ENCODE results near the gene ABHD6. TPM values are rescaled to one million over a fixed set of nuclear protein-coding genes. Genes with fewer than 3 reads are reported as not detected.
"Not testable (repeated sequence)": the region's sequence is repeated elsewhere in the genome, so short reads cannot be mapped to it uniquely, and the experiment has no call there.

ABHD6 gene
- total RNA-seq, 2 donors from 2014 or later: 4.1 to 7.3 TPM

DNA sequence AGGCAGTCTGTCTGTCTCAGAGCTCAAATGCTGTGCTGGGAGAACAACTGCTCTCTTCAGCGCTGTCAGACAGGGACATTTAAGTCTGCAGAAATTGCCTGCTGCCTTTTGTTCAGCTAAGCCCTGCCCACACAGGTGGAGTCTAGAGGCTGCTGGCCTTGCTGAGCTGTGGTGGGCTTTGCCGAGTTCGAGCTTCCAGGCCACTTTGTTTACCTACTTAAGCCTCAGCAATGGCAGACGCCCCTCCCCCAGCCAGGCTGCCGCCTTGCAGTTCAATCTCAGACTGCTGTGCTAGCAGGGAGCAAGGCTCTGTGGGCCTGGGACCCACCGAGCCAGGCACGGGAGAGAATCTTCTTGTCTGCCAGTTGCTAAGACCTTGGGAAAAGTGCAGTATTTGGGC is 43.5 kb downstream of the ABHD6 start:
- no peak for DNase-seq
- no peaks in the 10 kb centered on the region for H3K27me3 Mint-ChIP-seq (ENCODE audit: low read depth)
- H3K4me3 Mint-ChIP-seq: no peak overlapping the region
- no peaks in the 10 kb centered on the region for H3K4me1 Mint-ChIP-seq (ENCODE audit: low read depth)
- ATAC-seq (replicated peaks in 1 of 2): no peak
- peaks cover 3% of the 10 kb centered on the region in 2 donors for H3K9me3 Mint-ChIP-seq
- H3K36me3 Mint-ChIP-seq (ENCODE audit: insufficient read depth in 2 of 2): peaks cover 4 to 9% of the 10 kb centered on the region in 2 donors
- no peak overlapping the region for H3K27ac Mint-ChIP-seq

DNA sequence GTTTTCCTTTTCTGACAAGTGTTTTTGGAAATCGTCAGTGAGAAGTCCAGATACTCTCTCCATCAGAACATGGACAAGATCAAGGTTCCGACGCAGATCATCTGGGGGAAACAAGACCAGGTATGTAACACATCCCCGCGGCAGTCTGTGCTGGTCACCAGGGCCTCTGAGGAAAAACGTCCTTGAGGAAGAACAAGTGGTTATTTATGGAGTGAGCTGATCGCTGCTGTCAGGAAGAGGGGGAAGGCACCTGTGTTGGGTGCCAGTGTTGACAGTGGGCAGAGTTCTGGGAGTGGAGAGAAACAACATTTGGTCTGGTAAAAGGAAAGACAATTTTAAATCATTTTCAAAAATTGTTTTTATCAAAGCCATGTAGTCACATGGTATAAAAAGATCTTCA is 47.7 kb downstream of the ABHD6 start:
- Mint-ChIP-seq H3K27ac (no peak overlapping the region), H3K36me3 (ENCODE audit: insufficient read depth in 2 of 2) (peaks cover 2 to 3% of the 10 kb centered on the region in 2 donors), H3K27me3 (ENCODE audit: low read depth) (no peaks in the 10 kb centered on the region), H3K4me3 (no peak overlapping the region), H3K9me3 (no peaks in the 10 kb centered on the region), H3K4me1 (ENCODE audit: low read depth) (no peaks in the 10 kb centered on the region)
- no peak for DNase-seq
- ATAC-seq (replicated peaks in 1 of 2): no peak

DNA sequence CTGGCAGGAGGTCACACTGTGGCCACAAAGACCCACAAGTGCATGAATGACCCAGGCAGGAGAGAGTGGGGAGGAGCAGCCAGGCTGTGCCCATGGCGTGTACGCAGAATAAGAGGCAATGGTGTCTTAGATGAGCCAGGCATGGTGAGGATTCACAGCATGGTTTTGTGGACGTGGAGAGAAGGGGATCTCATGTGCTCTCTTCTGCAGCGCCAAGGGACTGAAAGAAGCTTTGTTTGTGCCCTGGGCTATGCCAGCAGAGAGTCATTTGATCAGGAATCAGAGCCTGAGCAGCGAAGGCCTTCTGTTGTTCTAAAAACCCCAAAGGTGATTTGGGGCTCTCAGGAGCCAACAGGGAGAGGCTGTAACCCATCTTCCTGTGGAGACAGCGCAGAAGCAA is 49.8 kb downstream of the ABHD6 start:
- no peaks in the 10 kb centered on the region for H3K27me3 Mint-ChIP-seq (ENCODE audit: low read depth)
- H3K9me3 Mint-ChIP-seq: no peaks in the 10 kb centered on the region
- no peak for DNase-seq
- no peak overlapping the region for H3K4me3 Mint-ChIP-seq
- no peak for ATAC-seq (replicated peaks in 1 of 2)
- H3K36me3 Mint-ChIP-seq (ENCODE audit: insufficient read depth in 2 of 2): peaks cover 2 to 3% of the 10 kb centered on the region in 2 donors
- H3K27ac Mint-ChIP-seq: no peak overlapping the region
- H3K4me1 Mint-ChIP-seq (ENCODE audit: low read depth): no peaks in the 10 kb centered on the region

DNA sequence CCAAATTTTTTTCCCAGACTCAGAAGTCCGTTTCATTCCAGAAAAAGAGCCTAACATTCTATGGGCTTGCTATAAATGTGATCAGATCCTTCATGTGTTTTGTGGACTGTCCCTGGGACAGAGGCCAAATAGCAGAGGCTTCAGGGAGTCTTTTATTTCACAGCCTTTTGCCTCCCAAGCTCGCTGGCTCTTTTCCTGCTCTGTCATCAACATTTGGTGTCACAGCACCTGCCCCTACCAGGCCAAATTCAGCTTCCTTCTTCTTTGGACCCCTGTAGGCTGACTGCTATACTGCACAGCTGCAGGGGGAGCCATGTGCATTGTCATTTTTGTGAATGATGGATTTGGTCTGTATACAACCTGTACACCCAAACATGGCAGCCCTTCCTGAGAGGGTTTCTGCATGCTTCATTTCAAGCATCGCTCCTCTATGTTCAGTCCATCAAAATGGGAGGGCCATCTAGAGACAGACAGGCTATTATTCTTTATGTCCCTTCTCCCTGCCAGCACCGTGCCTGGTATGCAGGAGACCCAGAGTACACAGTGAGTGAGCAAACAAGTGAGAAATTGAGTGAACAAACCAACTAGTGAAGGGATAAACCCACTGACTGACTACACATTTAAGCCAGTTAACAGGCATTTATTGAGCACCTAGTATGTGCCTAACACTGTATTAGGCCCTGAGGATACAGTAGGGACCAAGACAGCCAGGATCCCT is 50.6 kb downstream of the ABHD6 start:
- H3K4me3 Mint-ChIP-seq: no peak overlapping the region
- peaks cover 2 to 3% of the 10 kb centered on the region in 2 donors for H3K36me3 Mint-ChIP-seq (ENCODE audit: insufficient read depth in 2 of 2)
- ATAC-seq (replicated peaks in 1 of 2) (no peak), DNase-seq (no peak)
- H3K27me3 Mint-ChIP-seq (ENCODE audit: low read depth): no peaks in the 10 kb centered on the region
- no peak overlapping the region for H3K27ac Mint-ChIP-seq
- H3K9me3 Mint-ChIP-seq: no peaks in the 10 kb centered on the region
- no peaks in the 10 kb centered on the region for H3K4me1 Mint-ChIP-seq (ENCODE audit: low read depth)

DNA sequence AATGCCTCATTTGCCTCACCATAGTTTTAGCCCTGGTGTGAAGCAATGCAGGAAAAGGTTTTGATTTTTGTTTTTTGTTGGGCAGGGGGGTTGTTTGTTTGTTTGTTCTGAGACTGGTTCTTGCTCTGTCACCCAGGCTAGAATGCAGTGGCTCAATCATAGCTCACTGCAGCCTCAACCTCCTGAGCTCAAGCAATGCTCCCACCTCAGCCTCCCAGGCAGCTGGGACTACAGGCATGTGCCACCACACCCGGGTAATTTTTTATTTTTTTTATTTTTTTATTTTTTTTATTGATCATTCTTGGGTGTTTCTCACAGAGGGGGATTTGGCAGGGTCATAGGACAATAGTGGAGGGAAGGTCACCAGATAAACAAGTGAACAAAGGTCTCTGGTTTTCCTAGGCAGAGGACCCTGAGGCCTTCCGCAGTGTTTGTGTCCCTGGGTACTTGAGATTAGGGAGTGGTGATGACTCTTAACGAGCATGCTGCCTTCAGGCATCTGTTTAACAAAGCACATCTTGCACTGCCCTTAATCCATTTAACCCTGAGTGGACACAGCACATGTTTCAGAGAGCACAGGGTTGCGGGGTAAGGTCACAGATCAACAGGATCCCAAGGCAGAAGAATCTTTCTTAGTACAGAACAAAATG is 51.5 kb downstream of the ABHD6 start:
- H3K4me1 Mint-ChIP-seq (ENCODE audit: low read depth); H3K4me3 Mint-ChIP-seq; DNase-seq; ATAC-seq (replicated peaks in 1 of 2); H3K9me3 Mint-ChIP-seq; H3K27me3 Mint-ChIP-seq (ENCODE audit: low read depth); H3K27ac Mint-ChIP-seq; H3K36me3 Mint-ChIP-seq (ENCODE audit: insufficient read depth in 2 of 2): not testable (repeated sequence)

DNA sequence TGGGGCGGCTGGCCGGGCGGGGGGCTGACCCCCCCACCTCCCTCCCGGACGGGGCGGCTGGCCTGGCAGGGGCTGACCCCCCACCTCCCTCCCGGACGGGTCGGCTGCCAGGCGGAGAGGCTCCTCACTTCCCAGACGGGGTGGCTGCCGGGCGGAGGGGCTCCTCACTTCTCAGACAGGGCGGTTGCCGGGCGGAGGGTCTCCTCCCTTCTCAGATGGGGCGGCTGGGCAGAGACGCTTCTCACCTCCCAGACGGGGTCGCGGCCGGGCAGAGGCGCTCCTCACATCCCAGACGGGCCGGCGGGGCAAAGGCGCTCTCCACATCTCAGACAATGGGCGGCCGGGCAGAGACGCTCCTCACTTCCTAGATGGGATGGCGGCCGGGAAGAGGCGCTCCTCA is 52.9 kb downstream of the ABHD6 start:
- not testable (repeated sequence) for H3K9me3 Mint-ChIP-seq; H3K27me3 Mint-ChIP-seq (ENCODE audit: low read depth); ATAC-seq (replicated peaks in 1 of 2); H3K4me1 Mint-ChIP-seq (ENCODE audit: low read depth); H3K27ac Mint-ChIP-seq; DNase-seq; H3K36me3 Mint-ChIP-seq (ENCODE audit: insufficient read depth in 2 of 2); H3K4me3 Mint-ChIP-seq

DNA sequence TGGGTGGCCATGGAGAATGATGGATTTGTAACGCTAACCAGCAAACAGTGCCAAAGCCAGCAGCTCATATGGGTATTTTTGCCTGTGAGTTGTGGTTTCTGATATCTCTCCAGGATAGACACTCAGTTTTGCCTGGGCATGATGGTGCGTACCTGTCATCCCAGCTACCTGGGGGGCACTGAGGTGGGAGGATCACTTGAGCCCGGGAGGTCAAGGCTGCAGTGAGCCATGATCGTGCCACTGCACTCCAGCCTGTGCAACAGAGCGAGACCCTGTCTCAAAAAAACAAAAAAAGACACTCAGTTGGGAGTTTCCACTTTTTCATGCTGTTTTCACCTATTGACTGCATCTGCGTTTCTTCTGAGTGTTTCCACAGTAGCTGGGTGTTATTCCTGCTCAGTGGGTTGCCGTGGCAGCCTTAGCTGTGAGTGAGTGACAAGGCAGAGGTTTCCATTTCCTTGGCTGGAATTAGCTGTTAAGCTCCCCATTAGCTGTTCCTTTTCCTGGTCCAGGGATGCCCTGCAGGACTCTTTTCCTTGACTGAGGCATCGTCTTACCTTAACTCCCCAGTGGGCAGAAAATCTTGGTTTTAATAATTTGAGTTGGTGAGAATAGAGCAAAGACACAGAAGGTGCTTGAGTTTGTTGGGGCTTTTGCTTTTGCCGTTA is 54.2 kb downstream of the ABHD6 start:
- no peak overlapping the region for H3K4me3 Mint-ChIP-seq
- ATAC-seq (replicated peaks in 1 of 2) (no peak), DNase-seq (no peak)
- H3K9me3 Mint-ChIP-seq: peaks cover 0 to 4% of the 10 kb centered on the region in 2 donors
- H3K4me1 Mint-ChIP-seq (ENCODE audit: low read depth): no peaks in the 10 kb centered on the region
- H3K27me3 Mint-ChIP-seq (ENCODE audit: low read depth): no peaks in the 10 kb centered on the region
- H3K27ac Mint-ChIP-seq: no peak overlapping the region
- H3K36me3 Mint-ChIP-seq (ENCODE audit: insufficient read depth in 2 of 2): no peaks in the 10 kb centered on the region

DNA sequence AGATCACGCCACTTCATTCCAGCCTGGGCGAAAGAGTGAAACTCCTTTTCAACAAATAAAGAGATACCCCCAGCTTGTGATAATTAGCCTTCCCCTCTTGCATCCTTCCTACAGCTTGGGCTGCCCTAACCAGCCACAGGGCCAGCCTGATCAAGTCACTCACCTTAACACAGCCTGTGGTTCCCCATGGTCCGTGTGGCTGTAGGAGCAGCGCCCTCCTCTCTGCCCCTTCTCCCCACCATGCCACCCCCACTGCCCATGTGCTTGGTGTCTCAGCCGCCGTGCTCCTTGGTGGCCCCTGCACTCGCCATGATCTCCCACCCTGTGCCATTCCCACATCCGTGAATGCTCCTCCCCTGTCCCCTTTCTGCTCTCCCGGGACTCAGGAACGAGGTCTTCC is 55.3 kb downstream of the ABHD6 start:
- DNase-seq: no peak
- no peaks in the 10 kb centered on the region for H3K27me3 Mint-ChIP-seq (ENCODE audit: low read depth)
- no peak for ATAC-seq (replicated peaks in 1 of 2)
- H3K9me3 Mint-ChIP-seq: peaks cover 0 to 4% of the 10 kb centered on the region in 2 donors
- H3K36me3 Mint-ChIP-seq (ENCODE audit: insufficient read depth in 2 of 2): no peaks in the 10 kb centered on the region
- no peak overlapping the region for H3K27ac Mint-ChIP-seq
- no peak overlapping the region for H3K4me3 Mint-ChIP-seq
- no peaks in the 10 kb centered on the region for H3K4me1 Mint-ChIP-seq (ENCODE audit: low read depth)

DNA sequence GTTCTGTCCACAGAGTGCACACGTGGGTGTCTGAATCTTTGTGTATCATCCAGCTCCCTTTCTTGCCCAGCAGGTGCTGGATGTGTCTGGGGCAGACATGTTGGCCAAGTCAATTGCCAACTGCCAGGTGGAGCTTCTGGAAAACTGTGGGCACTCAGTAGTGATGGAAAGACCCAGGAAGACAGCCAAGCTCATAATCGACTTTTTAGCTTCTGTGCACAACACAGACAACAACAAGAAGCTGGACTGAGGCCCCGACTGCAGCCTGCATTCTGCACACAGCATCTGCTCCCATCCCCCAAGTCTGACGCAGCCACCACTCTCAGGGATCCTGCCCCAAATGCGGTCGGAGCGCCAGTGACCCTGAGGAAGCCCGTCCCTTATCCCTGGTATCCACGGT is 55.9 kb downstream of the ABHD6 start:
- Mint-ChIP-seq H3K4me1 (ENCODE audit: low read depth) (no peaks in the 10 kb centered on the region), H3K27me3 (ENCODE audit: low read depth) (peaks cover 5% of the 10 kb centered on the region), H3K27ac (no peak overlapping the region), H3K4me3 (no peak overlapping the region), H3K9me3 (peaks cover 0 to 4% of the 10 kb centered on the region in 2 donors), H3K36me3 (ENCODE audit: insufficient read depth in 2 of 2) (no peaks in the 10 kb centered on the region)
- ATAC-seq (replicated peaks in 1 of 2) (no peak), DNase-seq (no peak)

DNA sequence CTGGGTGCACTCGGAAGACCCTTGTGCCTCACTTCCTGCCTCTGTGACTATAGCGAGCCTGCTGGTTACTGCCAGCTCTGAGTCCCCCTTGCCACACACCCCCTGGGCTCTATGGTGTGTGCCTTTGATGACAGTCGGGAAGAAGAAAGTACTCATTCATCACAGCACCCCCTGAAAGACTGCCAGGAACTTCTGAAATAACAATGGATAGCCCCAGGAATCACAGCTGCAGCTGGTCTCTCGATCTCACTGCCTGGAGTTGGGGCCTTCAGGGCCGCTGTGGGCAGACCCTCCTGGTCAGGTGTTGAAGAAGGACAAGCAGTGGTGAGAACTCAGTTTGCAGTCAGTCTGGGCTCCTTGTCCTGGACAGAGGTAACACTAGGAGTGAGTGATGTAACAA is 58.7 kb downstream of the ABHD6 start:
- H3K4me3 Mint-ChIP-seq: no peak overlapping the region
- no peak overlapping the region for H3K27ac Mint-ChIP-seq
- H3K4me1 Mint-ChIP-seq (ENCODE audit: low read depth): no peaks in the 10 kb centered on the region
- DNase-seq (no peak), ATAC-seq (replicated peaks in 1 of 2) (no peak)
- peaks cover 13% of the 10 kb centered on the region for H3K27me3 Mint-ChIP-seq (ENCODE audit: low read depth)
- H3K36me3 Mint-ChIP-seq (ENCODE audit: insufficient read depth in 2 of 2): peaks cover 0 to 1% of the 10 kb centered on the region in 2 donors
- H3K9me3 Mint-ChIP-seq: peaks cover under 1 to 4% of the 10 kb centered on the region in 2 donors

DNA sequence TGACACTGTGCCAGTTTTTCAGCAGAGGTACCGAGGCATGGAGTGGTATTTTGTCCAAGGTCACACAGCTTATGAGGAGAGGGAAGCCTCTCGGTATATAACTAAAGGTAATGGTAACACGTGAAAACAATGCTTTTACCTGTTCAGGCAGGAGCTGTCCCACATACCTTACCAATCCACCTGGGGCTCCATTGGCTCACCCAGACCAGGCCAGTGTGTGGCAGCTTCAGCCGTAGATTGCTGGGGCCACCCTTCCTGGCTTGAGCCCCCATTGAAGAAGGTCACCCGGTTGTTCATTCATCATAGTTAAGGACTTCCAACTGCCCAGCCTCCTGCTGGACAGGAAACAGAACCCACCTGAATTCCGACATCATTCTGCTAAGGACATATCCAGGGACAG is 59.3 kb downstream of the ABHD6 start:
- DNase-seq: no peak
- no peak overlapping the region for H3K27ac Mint-ChIP-seq
- ATAC-seq (replicated peaks in 1 of 2): no peak
- H3K4me3 Mint-ChIP-seq: no peak overlapping the region
- H3K36me3 Mint-ChIP-seq (ENCODE audit: insufficient read depth in 2 of 2): peaks cover 1 to 3% of the 10 kb centered on the region in 2 donors
- no peaks in the 10 kb centered on the region for H3K4me1 Mint-ChIP-seq (ENCODE audit: low read depth)
- H3K27me3 Mint-ChIP-seq (ENCODE audit: low read depth): peaks cover 17% of the 10 kb centered on the region
- peaks cover 2 to 4% of the 10 kb centered on the region in 2 donors for H3K9me3 Mint-ChIP-seq

DNA sequence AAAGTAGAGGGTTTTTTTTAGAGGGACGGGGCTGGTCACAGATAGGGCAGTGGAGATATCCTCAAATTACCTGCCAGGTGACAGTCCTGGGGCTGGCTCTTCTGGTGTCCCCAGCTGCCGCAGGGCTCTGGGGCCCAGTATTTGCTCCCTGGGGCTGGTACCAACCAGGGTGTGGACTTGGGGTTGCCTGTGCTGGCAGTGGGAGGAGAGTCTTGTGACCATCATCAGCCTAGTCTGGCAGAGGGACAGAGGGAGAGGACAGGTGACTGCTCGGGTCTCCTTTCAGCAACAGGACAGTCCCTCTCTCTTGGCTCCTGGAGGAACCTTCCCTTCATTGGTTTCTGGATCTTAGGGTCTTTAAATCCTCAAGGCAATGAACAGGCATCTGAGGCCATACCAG is 60.6 kb downstream of the ABHD6 start:
- Mint-ChIP-seq H3K4me1 (ENCODE audit: low read depth) (no peaks in the 10 kb centered on the region), H3K4me3 (no peak overlapping the region), H3K9me3 (peaks cover 2 to 4% of the 10 kb centered on the region in 2 donors), H3K27me3 (ENCODE audit: low read depth) (peaks cover 24% of the 10 kb centered on the region), H3K36me3 (ENCODE audit: insufficient read depth in 2 of 2) (peaks cover 1 to 3% of the 10 kb centered on the region in 2 donors), H3K27ac (no peak overlapping the region)
- no peak for ATAC-seq (replicated peaks in 1 of 2)
- no peak for DNase-seq

DNA sequence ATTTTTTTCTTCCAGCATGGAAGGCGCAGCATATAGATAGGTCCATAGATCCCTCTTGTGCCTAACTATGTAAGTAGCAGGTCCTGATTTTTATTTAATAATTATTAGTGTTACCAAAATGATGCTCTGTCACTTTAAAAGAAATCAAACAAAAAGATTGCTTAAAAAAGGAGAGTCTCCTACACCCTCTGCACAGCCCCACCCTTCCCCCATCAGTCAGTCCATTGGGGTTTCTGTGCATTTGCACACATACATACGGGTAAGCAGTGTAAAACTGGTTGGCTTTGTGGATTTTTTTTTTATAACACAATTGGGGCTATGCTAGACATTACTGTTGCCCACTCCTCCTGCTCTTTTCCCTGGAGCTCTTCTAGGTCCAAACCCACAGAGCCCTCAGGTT is 61.5 kb downstream of the ABHD6 start:
- Mint-ChIP-seq H3K9me3 (peaks cover 2 to 4% of the 10 kb centered on the region in 2 donors), H3K4me1 (ENCODE audit: low read depth) (no peaks in the 10 kb centered on the region), H3K27ac (no peak overlapping the region), H3K27me3 (ENCODE audit: low read depth) (peaks cover 24% of the 10 kb centered on the region), H3K4me3 (no peak overlapping the region), H3K36me3 (ENCODE audit: insufficient read depth in 2 of 2) (peaks cover 1 to 3% of the 10 kb centered on the region in 2 donors)
- ATAC-seq (replicated peaks in 1 of 2) (no peak), DNase-seq (no peak)

All from activated T-cell treated with anti-CD3 and anti-CD28 coated beads, Interleukin-2, amount 50 U/mL, for 72 hours (primary cell).